ENCODE results near the gene CNTN5.

GRCh38 chr11:100072131-100072530 lies 1051.4 kb downstream of the CNTN5 start:
- no peak for TF ChIP-seq EP300 (IDR thresholded peaks at IDR 0.05)
- no peak for TF ChIP-seq CTCF (IDR thresholded peaks at IDR 0.05)

All from upper lobe of left lung (tissue), 4 donors.